AG09309 (cell line): ENCODE results near the gene IFIT1.
"Not testable (repeated sequence)": the region's sequence is repeated elsewhere in the genome, so short reads cannot be mapped to it uniquely, and the experiment has no call there.

Experiments used
- DNase-seq: peaks from one replicate; pipeline ENCODE4 v3.0.0-alpha.2; 2010; ENCODE audit warnings: low read depth
- H3K4me3 ChIP-seq: 2 replicates; pipeline ENCODE4 v1.5.1; 2011; ENCODE audit warnings: mild to moderate bottlenecking, low read depth, low read length, moderate library complexity; ENCODE audit not compliant: control insufficient read depth
- TF ChIP-seq, protein P1 (sequence below): IDR thresholded peaks from 2 replicates; pipeline ENCODE4 v1.5.1; 2011; ENCODE audit warnings: mild to moderate bottlenecking, low read depth, low read length, inconsistent platforms; ENCODE audit not compliant: insufficient read depth, control insufficient read depth; ENCODE audit errors: missing control alignments

IFIT1 gene

DNA sequence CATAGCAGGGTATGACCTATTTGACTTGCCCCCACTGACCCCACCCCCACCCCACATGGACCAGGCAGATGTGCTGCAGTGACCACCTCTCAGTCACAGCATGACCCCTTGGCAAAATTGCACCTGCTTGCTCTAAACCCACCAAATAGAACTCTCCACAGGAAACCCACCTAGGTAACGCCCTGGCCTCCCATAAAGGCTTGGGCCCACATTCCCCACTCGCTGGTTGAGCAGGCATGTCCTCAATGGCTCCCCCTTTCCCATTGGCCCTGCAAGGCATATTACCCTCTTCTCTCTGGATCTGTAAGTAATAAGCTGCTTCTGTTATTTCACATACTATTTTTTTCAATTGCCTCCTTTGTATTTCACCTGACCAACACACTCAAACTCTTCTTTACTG, 2.7 kb downstream of the IFIT1 start:
- DNase-seq = no peak
- no peak overlapping the region for H3K4me3 ChIP-seq
- TF ChIP-seq, protein P1, sequence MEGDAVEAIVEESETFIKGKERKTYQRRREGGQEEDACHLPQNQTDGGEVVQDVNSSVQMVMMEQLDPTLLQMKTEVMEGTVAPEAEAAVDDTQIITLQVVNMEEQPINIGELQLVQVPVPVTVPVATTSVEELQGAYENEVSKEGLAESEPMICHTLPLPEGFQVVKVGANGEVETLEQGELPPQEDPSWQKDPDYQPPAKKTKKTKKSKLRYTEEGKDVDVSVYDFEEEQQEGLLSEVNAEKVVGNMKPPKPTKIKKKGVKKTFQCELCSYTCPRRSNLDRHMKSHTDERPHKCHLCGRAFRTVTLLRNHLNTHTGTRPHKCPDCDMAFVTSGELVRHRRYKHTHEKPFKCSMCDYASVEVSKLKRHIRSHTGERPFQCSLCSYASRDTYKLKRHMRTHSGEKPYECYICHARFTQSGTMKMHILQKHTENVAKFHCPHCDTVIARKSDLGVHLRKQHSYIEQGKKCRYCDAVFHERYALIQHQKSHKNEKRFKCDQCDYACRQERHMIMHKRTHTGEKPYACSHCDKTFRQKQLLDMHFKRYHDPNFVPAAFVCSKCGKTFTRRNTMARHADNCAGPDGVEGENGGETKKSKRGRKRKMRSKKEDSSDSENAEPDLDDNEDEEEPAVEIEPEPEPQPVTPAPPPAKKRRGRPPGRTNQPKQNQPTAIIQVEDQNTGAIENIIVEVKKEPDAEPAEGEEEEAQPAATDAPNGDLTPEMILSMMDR = no peak

DNA sequence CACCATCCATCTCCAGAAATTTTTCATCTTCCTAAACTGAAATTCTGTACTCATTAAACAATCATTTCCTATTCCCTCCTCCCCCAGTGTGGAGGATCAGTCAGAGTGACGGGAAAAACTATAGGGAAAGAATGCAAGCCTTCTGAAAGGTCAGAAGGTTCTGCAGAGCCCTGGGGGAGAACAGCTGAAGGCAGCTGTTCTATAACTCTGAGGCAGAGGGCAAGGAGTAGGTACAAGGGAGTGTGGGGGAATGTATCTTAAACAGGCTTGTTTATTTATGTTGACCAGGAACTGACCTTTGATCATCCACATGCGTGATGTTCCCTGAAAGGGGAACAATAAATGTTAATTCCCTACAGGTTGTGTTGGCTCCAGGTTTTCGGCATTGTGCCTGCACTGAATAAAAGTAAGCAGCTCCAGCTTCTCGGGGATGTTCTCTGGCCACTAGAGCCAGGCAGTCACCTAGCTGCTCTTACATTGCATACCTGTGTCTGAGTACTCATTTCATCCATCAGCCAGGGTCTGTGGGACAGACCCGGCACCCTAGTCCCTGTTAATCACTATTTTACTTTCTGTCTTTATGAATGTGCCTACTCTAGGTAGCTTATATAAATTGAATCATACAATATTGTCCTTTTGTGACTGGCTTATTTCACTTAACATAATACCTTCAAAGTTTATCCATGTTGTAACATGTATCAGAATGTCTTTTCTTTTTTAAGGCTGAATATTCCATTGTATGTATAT, 5.8 kb downstream of the IFIT1 start:
- TF ChIP-seq, protein P1 = no peak
- no peak for DNase-seq
- no peak overlapping the region for H3K4me3 ChIP-seq

DNA sequence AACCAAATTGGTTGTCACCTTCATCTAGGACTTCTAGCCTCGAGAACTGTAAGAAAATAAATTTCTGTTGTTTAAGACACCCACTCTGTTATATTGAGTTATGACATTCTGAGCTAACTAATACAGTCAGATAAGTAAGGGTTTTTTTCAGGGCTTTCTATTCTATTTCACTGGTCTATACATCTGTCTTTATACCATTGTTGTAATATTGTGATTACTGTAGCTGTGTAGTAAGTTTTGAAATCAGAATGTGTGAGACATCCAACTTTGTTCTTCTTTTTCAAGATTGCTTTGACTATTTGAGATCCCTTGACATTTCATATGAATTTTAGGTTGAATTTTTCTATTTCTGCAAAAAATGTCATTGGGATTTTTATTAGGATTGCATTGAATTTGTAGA, 7.5 kb downstream of the IFIT1 start:
- DNase-seq = no peak
- TF ChIP-seq, protein P1 = no peak
- H3K4me3 ChIP-seq = no peak overlapping the region

DNA sequence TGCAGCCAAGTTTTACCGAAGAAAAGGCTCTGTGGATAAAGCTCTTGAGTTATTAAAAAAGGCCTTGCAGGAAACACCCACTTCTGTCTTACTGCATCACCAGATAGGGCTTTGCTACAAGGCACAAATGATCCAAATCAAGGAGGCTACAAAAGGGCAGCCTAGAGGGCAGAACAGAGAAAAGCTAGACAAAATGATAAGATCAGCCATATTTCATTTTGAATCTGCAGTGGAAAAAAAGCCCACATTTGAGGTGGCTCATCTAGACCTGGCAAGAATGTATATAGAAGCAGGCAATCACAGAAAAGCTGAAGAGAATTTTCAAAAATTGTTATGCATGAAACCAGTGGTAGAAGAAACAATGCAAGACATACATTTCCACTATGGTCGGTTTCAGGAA, 10.6 kb downstream of the IFIT1 start:
- TF ChIP-seq, protein P1 = no peak
- H3K4me3 ChIP-seq = no peak overlapping the region
- no peak for DNase-seq

DNA sequence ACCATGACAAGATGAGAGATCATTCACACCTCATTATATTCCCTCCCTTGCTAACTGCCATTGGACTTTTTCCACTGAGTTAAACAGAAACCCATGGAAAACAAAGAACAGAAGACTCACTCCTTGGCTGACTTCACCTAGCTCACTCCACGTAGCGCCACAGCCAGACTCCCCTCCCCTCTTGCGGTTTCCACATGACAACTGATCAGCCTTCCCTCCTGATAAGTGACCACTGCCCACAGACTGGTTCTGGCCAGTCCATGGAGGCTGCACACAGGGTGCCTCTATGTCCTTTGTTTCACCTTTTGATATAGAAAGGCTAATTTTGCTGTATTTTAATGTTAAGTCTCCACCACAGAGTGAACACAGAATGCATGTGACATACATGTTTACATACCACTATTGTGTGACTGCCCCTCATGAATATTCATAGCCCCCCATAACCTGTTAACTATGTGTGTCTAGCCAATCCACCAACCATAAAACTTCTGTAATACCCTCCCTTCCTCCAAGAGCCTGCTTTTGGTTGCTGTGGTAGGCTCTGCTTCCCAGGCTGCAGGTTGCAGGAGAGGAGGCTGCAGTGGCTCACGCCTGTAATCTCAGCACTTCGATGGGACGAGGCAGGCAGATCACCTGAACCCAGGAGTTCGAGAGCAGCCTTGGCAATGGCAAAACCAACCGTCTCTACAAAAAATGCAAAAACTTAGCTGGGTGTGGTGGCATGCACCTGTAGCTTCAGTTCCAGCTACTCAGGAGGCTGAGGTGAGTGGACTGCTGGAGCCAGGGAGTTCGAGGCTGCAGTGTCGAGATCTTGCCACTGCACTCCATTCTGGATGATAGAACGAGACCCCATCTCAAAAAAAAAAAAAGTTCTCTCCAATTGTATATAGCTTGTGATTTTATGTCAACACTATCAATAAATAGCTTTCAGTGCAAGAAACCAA, 12.0 kb downstream of the IFIT1 start:
- H3K4me3 ChIP-seq = no peak overlapping the region
- TF ChIP-seq, protein P1 = no peak
- DNase-seq = no peak

DNA sequence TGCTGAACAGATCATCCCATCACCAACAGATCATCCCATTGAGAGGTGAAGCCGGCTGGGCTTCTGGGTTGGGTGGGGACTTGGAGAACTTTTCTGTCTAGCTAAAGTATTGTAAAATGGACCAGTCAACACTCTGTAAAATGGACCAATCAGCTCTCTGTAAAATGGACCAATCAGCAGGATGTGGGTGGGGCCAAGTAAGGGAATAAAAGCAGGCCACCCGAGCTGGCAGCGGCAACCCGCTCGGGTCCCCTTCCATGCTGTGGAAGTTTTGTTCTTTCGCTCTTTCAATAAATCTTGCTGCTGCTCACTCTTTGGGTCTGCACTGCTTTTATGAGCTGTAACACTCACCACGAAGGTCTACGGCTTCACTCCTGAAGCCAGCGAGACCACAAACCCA, 13.8 kb downstream of the IFIT1 start:
- DNase-seq, H3K4me3 ChIP-seq: not testable (repeated sequence)

DNA sequence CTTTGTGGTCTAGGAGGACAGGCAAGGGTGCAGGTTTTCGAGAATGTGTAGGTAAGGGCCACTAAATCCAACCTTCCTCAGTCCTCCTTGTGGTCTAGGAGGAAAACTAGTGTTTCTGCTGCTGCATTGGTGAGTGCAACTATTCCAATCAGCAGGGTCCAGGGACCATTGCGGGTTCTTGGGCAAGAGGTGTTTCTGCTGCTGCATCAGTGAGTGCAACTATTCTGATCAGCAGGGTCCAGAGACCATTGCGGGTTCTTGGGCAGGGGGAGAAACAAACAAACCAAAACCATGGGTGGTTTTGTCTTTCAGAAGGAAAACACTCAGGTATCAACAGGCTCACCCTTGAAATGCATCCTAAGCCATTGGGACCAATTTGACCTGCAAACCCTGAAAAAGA, 15.4 kb downstream of the IFIT1 start:
- not testable (repeated sequence) for DNase-seq

DNA sequence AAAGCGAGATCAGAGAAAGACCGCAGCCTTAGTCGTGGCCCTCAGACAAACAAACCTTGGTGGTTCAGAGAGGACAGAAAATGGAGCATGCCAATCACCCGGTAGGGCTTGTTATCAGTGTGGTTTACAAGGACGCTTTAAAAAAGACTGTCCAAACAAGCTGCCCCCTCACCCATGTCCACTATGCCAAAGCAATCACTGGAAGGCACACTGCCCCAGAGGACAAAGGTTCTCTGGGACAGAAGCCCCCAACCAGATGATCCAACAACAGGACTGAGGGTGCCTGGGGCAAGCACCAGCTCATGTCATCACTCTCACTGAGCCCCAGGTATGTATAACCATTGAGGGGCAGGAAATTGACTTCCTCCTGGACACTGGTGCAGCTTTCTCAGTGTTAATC, 16.9 kb downstream of the IFIT1 start:
- DNase-seq = not testable (repeated sequence)

More for the DNA sequence above, 15.4 kb downstream of the IFIT1 start:
- not testable (repeated sequence) for H3K4me3 ChIP-seq

DNA sequence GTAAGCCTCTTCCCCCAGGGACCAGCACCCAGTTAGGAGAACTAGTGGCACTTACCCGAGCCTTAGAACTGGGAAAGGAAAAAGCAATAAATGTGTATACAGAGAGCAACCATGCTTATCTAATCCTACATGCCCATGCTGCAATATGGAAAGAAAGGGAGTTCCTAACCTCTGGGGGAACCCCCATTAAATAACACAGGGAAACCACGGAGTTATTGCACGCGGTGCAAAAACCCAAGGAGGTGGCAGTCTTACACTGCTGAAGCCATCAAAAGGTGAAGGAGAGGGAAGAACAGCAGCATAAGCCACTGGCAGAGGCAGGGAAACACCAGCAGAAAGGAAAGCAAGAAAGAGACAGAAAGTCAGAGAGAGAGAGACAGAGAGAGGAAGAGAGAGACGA, 18.1 kb downstream of the IFIT1 start:
- H3K4me3 ChIP-seq, DNase-seq: not testable (repeated sequence)

More for the DNA sequence above, 16.9 kb downstream of the IFIT1 start:
- not testable (repeated sequence) for H3K4me3 ChIP-seq

DNA sequence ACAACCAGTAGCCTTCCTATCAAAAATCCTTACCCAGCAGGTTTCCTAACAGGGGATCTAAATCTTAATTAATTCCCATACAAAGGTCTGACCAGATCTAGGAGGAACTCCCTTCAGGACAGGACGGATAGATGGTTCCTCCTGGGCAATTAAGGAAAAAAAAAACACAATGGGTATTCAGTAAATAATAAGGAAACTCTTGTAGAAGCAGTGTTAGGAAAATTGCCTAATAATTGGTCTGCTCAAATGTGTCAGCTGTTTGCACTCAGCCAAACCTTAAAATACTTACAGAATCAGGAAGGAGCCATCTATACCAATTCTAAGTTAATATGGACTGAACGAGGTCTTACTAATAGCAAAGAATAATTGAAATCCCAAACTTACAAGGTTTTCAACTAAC, 18.7 kb downstream of the IFIT1 start:
- H3K4me3 ChIP-seq, DNase-seq: not testable (repeated sequence)

DNA sequence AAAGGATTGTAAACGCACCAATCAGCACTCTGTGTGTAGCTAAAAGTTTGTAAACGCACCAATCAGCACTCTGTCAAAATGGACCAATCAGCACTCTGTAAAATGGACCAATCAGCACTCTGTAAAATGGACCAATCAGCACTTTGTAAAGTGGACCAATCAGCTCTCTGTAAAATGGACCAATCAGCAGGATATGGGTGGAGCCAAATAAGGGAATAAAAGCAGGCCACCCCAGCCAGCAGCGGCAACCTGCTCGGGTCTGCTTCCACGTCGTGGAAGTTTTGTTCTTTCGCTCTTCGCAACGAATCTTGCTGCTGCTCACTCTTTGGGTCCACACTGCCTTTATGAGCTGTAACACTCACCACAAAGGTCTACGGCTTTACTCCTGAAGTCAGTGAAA, 19.9 kb downstream of the IFIT1 start:
- H3K4me3 ChIP-seq, DNase-seq: not testable (repeated sequence)
